ENCODE results near the gene VSIR. TPM values are rescaled to one million over a fixed set of nuclear protein-coding genes. Genes with fewer than 3 reads are reported as not detected.
A peak's percentile ranks its signal among the peaks of the same experiment; 100 is the strongest.

The VSIR gene
- total RNA-seq, 1 donor from 2014 or later = 8.6 TPM

- TF ChIP-seq CTCF (conservative IDR thresholded peaks at IDR 0.05; ENCODE audit: low read depth, low read length) = no peak
- DNase-seq (ENCODE audit: low read depth) = no peak
- no peak overlapping the region for H3K4me3 ChIP-seq (ENCODE audit: low read depth, low read length)
Observed at GRCh38 chr10:71736570-71736952, 36.8 kb downstream of the VSIR start.

GRCh38 chr10:71735709-71736569, 37.4 kb downstream of the VSIR start:
- DNase-seq (ENCODE audit: low read depth) = no peak
- no peak for TF ChIP-seq CTCF (conservative IDR thresholded peaks at IDR 0.05; ENCODE audit: low read depth, low read length)
- H3K4me3 ChIP-seq (ENCODE audit: low read depth, low read length) = no peak overlapping the region

GRCh38 chr10:71734797-71735196, 38.5 kb downstream of the VSIR start:
- no peak for DNase-seq (ENCODE audit: low read depth)
- no peak overlapping the region for H3K4me3 ChIP-seq (ENCODE audit: low read depth, low read length)
- TF ChIP-seq CTCF (conservative IDR thresholded peaks at IDR 0.05; ENCODE audit: low read depth, low read length) = no peak

GRCh38 chr10:71731791-71732190, 41.5 kb downstream of the VSIR start:
- no peak for TF ChIP-seq CTCF (conservative IDR thresholded peaks at IDR 0.05; ENCODE audit: low read depth, low read length)
- no peak overlapping the region for H3K4me3 ChIP-seq (ENCODE audit: low read depth, low read length)
- DNase-seq (ENCODE audit: low read depth) = no peak

GRCh38 chr10:71729161-71729636, 44.1 kb downstream of the VSIR start:
- no peak for TF ChIP-seq CTCF (conservative IDR thresholded peaks at IDR 0.05; ENCODE audit: low read depth, low read length)
- no peak overlapping the region for H3K4me3 ChIP-seq (ENCODE audit: low read depth, low read length)
- DNase-seq (ENCODE audit: low read depth) = peak; percentile 7

GRCh38 chr10:71727738-71728737, 45.3 kb downstream of the VSIR start:
- H3K4me3 ChIP-seq (ENCODE audit: low read depth, low read length) = no peak overlapping the region
- DNase-seq (ENCODE audit: low read depth) = no peak
- TF ChIP-seq CTCF (conservative IDR thresholded peaks at IDR 0.05; ENCODE audit: low read depth, low read length) = no peak

All from epithelial cell of proximal tubule (primary cell).